Fibroblast of gingiva (primary cell): Measurements from ENCODE around the gene FABP6.
"Not testable (repeated sequence)": the region's sequence is repeated elsewhere in the genome, so short reads cannot be mapped to it uniquely, and the experiment has no call there.

Experiments used
- DNase-seq: peaks from one replicate; pipeline ENCODE4 v3.0.0-alpha.2; 2011; ENCODE audit warnings: low read depth

Gene FABP6

DNA sequence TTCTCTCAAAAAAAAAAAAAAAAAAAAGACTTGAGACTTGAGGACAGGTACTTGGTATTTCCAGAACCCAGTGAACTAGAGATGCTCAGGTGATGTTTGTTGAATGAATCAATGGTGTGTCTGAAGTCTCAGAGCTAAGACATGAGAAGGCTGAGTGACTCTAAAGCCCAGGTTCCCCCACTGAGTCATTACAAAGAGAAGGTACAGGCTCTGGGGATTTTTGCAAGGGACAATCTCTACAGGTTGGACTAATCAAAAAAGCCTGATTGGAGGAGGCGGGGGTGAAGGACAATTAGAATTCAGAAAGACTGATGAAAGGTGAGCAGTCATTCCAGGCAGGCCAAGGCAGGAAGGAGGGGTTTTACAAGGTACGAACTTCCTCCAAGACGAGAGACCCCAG, 8.2 kb upstream of the FABP6 start:
- DNase-seq: no peak

DNA sequence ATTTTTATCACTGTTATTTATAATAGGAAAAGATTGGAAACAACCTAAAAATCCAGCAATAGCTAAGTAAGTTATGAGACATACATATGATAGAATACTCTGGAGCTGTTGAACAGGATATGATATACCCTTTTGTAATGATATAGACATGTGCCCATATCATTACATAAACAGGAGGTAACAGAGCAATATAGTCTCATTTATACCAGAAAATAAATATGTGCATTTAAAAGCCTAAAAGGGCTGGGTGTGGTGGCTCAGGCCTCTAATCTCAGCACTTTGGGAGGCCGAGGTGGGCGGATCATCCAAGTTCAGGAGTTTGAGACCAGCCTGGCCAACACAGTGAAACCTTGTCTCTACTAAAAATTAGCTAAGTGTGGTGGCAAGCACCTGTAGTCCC, 2.3 kb upstream of the FABP6 start:
- no peak for DNase-seq

DNA sequence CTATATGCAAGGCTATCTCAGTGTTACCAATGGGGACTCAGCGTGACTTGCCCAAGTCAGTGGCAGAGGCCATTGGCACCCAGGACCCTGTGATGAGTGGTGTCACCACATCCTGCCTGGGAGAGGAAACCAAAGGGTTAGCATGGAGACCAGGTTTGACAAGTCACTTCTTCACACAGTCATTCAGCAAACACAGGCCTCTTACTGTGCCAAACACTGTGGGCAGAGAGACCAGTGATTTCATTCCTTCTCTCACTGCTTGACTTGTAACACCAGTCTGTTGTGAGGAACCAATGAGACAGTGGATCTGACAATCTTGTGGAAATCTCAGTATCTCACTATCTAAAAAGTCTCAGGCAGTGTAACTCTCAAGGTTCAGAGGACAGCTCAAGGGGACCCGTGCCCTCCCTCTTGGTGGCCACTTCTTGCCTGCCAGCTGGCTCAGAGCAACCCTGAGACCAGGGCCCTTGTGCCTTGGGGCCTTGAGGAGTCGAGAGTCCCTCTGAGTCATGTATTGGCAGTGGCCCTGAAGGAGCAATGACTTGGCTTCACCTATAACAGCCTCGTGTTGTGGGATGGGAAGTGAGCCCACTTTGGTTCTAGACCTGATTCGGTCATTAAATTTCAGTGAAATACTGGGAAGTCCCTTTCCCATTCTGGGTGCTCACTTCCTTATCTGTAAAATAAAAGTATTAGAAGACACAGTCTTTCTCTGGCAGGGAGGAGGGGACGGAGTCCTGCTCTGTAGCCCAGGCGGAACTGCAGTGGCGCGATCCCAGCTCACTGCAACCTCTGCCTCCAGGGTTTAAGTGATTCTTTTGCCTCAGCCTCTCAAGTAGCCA, 1.6 kb downstream of the FABP6 start:
- DNase-seq: no peak

DNA sequence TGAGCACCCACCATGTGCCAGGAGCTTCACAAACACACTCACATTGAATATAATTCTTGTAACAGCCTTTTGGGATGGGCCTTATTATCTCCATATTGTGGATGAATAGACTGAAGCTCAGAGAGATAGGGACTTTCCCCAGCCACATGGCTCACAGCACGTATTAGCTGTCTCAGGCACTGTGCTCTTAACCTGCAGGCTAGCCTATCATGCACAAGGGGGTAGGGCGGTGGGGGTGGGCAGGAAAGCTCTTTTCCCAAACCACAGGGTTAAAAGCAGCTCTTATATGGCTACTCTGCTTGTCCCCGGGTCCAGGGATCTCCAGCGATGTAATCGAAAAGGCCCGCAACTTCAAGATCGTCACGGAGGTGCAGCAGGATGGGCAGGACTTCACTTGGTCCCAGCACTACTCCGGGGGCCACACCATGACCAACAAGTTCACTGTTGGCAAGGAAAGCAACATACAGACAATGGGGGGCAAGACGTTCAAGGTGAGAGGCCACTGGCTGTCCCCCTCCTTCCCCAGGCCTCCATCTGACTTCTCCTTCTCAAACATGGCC, 2.6 kb downstream of the FABP6 start:
- no peak for DNase-seq

DNA sequence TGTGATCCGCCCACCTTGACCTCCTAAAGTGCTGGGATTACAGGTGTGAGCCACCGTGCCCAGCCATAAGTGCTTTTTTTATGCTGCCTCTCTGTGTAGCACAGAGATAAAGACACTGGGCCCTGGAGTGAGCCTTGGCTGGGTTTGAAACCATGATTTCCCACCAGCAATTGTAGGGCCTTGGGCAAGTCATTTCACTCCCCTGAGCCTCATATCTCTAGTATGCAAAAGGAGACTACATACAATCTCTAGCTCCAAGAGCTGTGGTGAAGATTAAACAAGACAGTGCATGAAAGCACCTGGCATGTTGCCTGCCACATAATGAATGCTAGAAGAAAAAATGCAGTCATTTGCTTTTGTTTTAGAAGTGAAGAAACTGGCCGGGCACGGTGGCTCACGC, 3.9 kb downstream of the FABP6 start:
- DNase-seq: peak; percentile 22

DNA sequence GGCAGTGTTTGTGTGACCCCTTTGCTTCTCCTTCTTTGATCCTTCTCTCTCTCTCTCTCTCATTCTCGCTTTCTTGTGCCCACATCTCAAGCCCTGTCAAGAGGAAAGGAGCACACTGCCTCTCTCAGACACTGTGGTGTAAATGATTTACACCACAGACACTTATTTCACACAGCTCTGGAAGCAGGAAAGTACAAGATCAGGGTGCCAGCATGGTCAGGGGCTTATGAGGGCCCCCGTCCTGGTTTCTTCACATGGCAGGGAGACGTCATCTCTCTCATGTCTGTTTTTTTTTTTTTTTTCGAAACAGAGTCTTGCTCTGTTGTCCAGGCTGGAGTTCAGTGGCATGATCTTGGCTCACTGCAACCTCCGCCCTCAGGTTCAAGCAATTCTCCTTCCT, 6.4 kb downstream of the FABP6 start:
- DNase-seq: no peak

DNA sequence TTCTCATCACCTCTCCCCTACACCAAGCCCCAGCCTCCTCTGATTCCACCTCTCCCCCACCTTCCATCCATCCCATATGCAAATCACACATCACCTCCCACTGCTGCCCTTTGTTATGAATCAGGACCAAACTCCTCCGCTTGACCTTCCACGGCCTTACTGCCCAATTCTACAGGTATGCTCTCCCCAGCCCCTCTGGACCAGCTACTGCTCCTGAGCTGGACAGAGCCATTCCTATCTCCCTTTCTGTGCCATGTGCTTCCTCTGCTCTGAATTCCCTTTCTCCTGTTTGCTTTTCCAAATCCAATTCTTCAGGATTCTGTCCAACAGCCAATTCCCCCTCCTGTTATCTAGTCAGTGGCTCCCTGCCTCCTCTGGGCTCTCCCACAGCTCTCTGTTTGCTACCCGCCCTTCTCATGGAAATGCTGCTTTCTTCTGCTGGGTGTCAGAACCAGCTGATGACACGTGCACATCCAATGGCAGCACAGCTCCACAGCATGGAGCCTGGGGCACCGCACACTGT, 8.3 kb downstream of the FABP6 start:
- DNase-seq: no peak

DNA sequence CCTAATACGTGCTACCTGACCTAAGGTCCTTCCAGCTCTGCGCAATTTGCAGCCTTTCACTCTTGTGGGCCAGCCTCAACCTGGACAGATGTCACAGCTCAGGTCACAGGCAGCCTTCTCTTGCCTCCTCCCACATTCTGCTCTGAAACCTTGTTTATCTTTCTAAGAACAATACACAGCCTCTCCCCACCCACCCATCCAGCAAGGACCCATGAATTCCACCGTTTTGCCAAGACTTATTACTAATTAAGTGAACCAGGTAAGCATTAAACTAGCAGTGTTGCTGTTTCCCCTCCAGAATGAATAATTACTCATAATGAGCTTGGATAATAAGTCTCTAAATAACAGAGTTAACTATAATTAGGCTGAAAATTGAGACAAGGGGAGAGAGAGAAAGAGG, 11.0 kb downstream of the FABP6 start:
- DNase-seq: no peak

DNA sequence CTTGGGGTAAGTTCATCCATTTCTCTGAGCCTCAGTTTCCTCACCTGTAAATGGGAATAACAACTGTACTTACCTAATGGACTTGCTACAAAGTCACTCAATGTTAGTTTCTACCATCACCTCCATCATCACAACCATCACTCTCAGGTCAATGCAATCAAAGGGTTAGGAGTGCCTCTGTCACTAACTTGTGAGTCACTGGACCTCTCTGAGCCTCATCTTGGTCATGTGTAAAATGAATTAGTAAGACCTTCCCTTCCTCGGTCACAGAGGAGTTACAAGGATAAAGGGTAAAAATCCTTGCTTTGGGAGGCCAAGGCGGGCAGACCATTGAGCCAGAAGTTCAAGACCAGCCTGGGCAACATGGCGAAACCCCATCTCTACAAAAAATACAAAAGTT, 12.8 kb downstream of the FABP6 start:
- no peak for DNase-seq

DNA sequence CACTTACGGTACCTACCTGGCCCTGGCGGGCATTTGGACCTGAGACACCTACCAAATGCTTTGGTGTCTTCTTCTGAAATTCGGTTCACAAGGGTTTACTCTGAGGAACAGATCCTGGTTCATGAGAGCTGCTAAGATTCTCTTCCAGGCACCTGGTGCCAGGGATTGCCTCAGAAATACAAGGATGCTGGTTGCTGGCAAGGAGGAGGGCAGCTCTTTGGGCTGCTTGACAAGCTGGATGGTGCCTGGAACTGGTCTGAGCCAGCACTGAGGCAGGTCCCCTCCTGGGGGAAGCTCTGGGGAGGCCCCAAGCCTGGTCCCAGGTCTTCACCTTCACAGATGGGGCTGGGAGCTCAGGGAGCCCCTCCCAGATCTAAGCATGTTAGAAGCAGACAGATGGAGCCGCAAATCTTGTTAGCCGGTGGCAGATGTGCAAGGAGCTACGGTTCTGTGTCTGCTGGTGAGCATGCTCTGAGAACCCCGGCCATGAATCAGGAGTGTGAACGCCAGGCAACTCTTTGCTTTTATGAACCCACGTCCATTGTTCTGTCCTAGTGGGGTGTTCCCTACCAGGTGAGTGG, 16.3 kb downstream of the FABP6 start:
- no peak for DNase-seq

DNA sequence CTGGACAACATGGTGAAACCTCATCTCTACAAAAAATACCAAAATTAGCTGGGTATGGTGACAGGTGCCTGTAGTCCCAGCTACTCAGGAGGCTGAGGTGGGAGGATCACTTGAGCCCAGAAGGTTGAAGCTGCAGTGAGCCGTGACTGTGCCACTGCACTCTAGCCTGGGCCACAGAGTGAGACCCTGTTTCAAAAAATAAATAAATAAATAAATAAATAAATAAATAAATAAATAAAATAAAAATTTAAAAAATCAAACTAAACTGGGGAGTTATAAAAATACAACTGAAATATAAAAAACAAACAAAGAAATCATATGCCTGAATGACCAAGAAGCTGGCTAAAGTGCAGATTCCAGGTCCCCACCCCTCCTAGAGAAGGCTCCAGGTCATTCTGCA, 20.3 kb downstream of the FABP6 start:
- not testable (repeated sequence) for DNase-seq

DNA sequence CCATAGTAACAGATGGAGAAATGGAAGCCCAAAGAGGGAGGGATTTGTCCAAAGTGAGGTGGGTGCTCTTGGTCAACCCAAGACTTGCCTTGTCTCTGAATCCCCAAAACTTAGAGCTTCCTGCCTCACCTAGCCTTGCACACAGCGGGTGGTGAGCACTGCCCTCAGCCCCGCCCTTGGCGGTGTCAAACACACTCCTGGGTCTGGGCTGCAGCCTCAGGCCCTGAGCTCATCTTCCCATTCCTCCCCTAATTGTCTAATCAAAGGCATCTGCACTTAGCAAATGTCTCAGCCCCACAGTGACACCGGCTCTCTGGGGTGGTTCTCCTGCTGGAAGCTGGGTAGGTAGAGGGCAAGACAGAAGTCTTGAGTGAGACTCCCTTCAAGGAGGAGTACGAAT, 20.9 kb downstream of the FABP6 start:
- no peak for DNase-seq

DNA sequence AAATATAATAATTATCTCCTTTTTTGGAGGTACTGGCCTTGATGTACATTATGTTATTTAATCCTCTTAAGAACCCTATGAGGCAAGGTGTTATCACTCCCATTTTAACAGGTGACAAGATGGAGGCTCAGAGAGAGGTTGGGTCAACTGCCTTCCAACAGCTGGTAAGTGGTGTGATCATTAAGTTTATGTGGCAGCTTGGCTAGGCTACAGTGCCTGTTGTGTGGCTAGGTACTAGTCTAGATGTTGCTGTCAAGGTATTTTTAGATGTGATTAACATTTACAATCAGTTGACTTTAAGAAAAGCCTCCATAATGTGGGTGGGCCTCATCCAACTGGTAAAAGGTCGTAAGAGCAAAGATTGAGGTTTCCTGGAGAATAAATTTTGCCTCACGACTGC, 21.5 kb downstream of the FABP6 start:
- no peak for DNase-seq

DNA sequence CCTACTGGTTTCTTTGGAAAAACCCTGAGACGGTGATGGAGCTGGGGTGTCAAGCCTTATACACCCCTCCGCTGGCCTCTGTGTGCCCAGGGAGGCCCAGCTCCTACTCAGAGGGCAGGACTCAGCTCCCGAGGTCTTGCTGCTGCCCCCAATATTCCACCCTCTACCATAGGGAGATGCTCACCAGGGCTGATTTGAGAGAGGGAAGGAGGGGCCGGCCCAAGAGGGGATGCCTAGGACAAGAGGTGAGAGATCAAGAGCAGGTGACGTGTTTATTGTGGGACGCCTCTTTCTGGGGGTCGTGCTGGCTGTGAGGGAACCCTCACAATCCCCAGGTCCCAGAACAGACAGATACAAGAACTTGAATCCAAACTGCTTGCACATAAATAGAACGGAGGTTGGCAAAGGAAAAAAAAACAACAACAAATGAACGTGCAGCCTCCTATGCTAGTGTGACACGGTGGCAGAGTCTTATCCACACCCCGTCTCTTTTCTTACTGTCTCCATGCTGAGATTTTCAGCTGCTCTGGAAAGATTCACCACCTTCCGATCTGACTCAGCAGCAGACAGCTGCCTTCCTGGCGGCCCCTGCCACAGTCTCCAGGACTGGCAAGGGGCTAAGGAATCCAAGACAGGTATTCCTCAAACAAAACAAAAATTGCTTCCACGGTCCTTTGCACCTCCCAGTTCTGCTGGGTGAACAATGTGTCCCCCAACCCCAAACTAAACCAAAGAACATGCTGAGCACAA, 22.3 kb downstream of the FABP6 start:
- DNase-seq: no peak

DNA sequence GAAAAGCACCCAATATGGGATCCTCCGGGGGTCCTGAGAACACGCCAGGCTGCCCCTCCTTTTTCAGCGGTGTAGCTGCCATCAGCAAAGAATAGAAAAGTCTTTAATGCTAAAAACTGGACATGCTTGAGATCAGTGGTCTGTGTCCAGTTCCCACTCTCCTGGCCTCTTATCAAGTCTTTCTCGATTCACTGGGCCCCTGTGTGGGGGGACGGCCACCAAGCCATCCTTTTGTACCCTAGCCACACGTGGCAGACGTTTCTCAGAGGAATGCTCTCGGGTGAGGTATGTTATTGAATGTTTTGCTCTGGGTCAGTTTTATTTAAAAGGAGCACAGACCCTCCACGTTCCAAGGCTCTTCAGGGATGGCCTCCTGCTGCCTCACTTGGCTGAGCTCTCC, 23.6 kb downstream of the FABP6 start:
- DNase-seq: no peak

DNA sequence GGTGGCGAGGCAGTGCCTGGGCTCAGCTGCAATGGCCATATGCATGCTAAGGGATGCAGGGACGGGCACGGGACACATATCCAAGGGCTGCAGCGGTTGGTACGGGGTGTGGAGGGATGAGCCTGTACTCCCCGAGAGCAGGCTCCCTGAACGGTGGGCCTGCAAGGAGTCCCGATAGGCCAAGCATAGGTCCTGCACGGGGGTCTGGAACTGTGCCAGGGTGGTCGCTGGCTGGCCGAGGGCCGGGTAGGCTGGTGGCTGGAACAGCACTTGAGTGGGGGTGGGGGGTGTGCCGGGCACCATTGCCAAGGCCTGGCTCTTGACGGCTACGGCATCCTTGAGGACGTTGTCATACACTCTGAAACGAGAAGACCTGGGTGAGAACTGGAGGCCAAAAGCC, 24.1 kb downstream of the FABP6 start:
- DNase-seq: no peak

DNA sequence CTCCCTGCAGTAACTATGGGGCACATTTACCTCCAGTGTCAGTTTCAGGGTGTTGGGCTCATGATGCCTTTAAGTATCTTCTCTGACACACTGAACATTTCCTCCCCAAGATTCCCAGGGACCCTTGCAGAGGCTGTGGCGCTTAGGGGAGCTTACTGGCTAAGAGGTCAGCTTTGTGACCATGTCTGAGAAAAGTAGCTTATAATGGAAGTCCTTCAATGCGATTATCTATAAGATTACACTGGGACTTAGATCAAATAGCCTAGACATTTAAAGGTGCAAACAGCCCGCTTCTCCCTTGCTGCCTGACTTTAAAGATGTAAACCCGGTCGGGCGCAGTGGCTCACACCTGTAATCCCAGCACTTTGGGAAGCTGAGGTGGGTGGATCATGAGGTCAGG, 25.4 kb downstream of the FABP6 start:
- DNase-seq: no peak

DNA sequence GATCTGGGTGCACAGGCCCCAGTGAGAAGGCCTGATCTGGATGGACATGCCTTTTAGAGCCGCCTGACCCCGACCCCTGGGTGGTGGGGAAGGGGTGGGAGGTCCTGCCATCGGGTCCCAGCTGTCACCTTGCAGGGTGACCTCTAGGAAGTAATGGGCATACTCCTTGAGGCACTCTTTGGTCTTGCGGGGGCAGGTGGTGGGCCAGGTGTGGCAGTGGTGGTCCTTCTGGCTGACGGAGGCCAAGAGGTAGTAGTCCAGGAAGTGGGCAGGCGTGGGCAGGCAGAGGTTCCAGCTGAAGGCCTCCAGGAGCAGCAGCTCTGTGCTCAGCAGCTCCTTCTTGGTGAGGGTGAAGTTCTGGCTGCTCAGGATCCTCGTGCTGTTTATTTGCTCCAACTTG, 30.0 kb downstream of the FABP6 start:
- no peak for DNase-seq

DNA sequence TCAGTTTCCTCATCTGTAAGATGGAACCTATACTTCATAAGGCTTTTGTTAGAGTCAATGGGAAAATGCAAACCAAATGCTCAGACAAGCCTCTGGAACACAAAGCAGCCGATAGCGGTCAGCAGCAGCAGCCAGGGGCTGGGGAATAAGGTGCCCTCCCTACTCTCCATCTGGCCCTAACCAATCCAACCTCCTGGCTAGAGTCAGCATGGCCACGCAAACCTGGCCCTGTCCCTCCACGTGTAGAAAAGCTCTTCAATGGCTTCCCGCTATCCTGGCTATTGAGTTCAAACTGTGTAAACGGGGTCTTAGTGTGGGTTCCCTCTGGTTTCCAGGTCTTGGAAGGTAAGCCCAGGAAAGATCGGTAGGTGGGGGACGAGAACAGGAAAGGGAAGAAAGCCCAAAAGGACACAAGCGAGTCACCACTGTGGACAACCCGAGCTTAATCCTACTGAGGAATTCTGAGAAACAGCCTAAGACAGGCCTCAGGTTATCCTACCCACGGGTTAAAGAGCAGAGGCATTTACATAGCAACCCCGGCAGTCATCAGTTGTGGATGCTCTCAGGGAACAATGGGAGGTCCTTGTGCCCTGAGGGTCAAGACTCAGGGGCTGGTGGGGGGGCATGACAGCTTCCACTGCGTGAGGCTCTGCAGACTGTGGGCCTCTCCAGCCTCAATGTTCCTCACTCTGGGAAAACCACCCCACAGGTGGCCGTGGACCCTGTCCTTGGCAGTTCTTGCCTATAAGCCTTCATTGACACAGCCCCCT, 30.9 kb downstream of the FABP6 start:
- DNase-seq: no peak

DNA sequence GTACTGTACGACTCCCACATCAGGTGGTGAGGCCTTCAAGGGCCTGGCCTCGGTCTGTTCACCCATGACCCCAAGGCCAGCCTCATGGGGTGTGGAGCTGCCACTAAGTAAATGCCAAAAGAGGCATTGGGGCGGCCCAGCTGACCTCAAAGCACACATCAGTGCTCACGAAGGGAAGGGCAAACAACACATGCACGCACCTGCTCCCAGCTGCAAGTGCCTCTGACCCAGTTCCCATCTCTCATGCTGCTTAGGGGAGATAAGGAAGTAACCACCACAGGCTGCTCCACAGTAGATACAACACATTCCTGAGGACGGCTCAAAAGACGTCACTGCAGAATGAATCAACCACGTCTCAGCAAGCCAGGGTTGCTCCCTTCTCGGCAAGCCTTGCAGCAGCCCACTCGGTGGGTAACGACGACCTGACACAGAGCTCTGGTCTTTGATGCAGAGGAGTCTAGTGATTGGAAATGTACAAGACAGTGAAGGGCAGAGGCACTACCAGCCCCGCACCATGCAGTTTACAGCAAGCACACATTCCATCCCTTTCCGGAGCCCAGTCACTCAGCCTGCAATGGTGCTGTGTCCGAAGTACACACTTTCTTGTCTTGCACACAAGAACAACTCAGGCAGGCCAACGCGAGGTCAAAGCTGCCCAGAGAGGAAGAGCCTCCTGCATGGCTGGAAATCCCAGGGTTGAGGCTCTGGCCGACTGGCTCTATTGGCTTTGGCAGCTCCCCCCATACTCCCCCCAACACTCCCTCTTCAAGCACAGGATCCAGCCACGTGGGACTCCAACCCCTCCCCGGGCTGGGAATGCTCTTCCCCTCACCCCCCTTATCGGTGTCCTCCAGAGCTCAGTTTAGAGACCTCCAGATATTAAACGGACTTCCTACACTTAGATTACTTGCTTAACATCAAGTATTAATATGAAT, 31.8 kb downstream of the FABP6 start:
- DNase-seq: no peak
